Measurements from ENCODE around the gene DACH2.

DNA sequence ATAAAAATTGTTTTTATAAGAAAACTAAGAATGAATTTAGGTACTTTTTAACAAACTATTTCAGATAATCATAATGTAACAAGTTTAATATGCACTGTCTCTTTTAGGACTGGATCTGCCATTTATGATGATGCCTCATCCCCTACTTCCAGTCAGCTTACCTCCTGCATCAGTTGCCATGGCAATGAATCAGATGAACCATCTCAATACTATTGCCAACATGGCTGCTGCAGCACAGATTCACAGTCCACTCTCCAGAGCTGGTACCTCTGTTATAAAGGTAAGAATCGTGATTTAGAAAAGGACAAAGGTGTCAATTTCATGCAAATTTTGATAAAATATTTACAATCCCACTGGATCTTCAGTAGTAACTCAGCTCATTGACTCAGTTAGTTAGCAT, 566.2 kb downstream of the DACH2 start:
- TF ChIP-seq, protein P1, sequence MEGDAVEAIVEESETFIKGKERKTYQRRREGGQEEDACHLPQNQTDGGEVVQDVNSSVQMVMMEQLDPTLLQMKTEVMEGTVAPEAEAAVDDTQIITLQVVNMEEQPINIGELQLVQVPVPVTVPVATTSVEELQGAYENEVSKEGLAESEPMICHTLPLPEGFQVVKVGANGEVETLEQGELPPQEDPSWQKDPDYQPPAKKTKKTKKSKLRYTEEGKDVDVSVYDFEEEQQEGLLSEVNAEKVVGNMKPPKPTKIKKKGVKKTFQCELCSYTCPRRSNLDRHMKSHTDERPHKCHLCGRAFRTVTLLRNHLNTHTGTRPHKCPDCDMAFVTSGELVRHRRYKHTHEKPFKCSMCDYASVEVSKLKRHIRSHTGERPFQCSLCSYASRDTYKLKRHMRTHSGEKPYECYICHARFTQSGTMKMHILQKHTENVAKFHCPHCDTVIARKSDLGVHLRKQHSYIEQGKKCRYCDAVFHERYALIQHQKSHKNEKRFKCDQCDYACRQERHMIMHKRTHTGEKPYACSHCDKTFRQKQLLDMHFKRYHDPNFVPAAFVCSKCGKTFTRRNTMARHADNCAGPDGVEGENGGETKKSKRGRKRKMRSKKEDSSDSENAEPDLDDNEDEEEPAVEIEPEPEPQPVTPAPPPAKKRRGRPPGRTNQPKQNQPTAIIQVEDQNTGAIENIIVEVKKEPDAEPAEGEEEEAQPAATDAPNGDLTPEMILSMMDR (IDR thresholded peaks at IDR 0.05) = no peak
- TF ChIP-seq EP300 (IDR thresholded peaks at IDR 0.05) = no peak
- TF ChIP-seq POLR2A (IDR thresholded peaks at IDR 0.05) = no peak
- TF ChIP-seq POLR2AphosphoS5 (IDR thresholded peaks at IDR 0.05) = no peak

All from upper lobe of left lung (tissue), 4 donors.